IPS-15b (cell line): ENCODE data around the gene PHKA1.
"Not testable (repeated sequence)": the region's sequence is repeated elsewhere in the genome, so short reads cannot be mapped to it uniquely, and the experiment has no call there.

Experiments
- H3K27me3 ChIP-seq: one replicate; pipeline ENCODE4 v1.6.1; 2013; ENCODE audit warnings: low read length; ENCODE audit not compliant: control insufficient read depth, insufficient read depth
- H3K36me3 ChIP-seq: one replicate; pipeline ENCODE4 v1.6.1; 2013; ENCODE audit warnings: low read length; ENCODE audit not compliant: control insufficient read depth, insufficient read depth
- H3K4me1 ChIP-seq: one replicate; pipeline ENCODE4 v1.6.1; 2013; ENCODE audit warnings: mild to moderate bottlenecking, low read length; ENCODE audit not compliant: control insufficient read depth, insufficient read depth
- H3K4me3 ChIP-seq: one replicate; pipeline ENCODE4 v1.5.1; 2013; ENCODE audit warnings: low read depth, low read length
- H3K9ac ChIP-seq: one replicate; pipeline ENCODE4 v1.6.1; 2013; ENCODE audit warnings: low read depth, mild to moderate bottlenecking, low read length
- H3K9me3 ChIP-seq: one replicate; pipeline ENCODE4 v1.6.1; 2013; ENCODE audit warnings: mild to moderate bottlenecking, low read length; ENCODE audit not compliant: control insufficient read depth, insufficient read depth

Gene PHKA1

DNA sequence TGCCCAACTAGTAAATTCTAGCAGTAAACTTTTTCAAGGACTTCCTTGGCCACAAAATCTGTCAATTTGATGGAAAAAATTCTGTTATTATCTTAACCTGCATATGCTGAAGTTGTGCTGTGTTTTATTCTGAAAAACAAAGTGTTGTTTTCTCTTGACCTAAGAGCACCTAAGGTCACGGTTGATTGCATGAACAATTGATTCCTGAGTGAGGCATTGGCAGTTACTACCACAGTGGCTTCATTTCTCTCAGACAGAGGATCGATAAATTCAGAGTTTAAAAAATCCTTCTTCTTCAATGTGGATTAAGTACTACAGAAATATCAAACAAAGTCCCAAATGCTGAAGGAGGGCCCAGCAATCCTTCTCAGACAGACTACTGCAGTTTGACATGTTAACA, 147.7 kb downstream of the PHKA1 start:
- no peaks in the 10 kb centered on the region for H3K4me1 ChIP-seq
- H3K9me3 ChIP-seq: no peaks in the 10 kb centered on the region
- H3K4me3 ChIP-seq: no peak overlapping the region
- no peaks in the 10 kb centered on the region for H3K36me3 ChIP-seq
- no peak overlapping the region for H3K9ac ChIP-seq
- no peaks in the 10 kb centered on the region for H3K27me3 ChIP-seq

DNA sequence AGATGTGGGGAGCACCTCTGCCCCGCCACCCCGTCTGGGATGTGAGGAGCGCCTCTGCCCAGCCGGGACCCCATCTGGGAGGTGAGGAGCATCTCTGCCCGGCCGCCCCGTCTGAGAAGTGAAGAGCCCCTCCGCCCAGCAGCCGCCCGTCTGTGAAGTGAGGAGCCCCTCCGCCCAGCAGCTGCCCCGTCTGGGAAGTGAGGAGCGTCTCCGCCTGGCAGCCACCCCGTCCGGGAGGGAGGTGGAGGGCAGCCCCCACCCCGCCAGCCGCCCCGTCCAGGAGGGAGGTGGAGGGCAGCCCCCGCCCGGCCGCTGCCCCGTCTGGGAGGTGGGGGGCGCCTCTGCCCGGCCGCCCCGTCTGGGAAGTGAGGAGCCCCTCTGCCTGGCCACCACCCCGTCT, 154.5 kb downstream of the PHKA1 start:
- not testable (repeated sequence) for H3K9ac ChIP-seq, H3K9me3 ChIP-seq, H3K4me1 ChIP-seq, H3K27me3 ChIP-seq, H3K4me3 ChIP-seq, H3K36me3 ChIP-seq

DNA sequence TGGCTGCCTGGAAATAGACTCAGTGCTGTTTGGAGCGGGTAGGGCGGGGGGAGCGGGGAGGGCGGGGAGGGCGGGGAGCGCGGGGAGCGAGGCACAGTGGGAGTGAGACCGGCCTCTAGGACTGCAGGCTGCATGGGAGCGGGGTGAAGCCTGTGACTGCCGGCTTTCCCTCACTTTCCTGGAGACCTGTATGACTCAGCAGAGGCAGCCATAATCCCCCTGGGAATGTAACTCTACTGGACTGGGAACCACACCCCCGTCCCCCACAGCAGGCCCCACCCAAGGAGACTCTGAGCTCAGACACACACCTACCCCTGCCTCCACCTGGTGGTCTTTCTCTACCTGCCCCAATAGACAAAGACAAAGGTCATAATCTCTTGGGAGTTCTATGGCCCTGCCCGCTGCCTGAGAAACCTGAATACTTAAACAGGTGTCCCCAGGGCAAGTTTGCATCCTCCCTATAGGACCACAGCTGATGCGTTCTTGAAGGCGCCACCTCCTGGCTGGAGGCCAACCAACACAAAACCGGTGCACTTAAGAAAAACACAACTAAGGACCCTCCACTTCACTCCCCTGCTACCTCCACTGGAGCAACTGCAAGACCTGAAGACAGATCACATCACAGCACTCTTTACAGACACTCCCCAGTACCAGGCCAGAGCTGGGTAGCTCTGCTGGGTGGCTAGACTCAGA, 159.5 kb downstream of the PHKA1 start:
- no peaks in the 10 kb centered on the region for H3K9me3 ChIP-seq
- no peaks in the 10 kb centered on the region for H3K36me3 ChIP-seq
- peak overlapping the region; percentile 55 for H3K4me3 ChIP-seq
- no peaks in the 10 kb centered on the region for H3K27me3 ChIP-seq
- no peaks in the 10 kb centered on the region for H3K4me1 ChIP-seq
- H3K9ac ChIP-seq: no peak overlapping the region

DNA sequence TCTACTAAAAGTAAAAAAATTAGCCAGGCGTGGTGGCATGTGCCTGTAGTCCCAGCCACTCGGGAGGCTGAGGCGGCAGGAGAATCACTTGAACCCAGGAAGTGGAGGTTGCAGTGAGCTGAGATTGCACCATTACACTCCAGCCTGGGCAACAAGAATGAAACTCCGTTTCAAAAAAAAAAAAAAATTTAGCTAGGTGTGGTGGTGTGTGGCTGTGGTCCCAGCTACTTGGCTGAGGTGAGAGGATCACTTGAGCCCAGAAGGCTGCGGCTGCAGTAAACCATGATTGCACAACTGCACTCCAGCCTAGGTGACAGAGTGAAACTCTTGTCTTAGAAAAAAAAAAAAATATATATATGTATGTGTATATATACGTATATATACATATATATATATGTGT, 161.7 kb downstream of the PHKA1 start:
- not testable (repeated sequence) for H3K36me3 ChIP-seq, H3K9ac ChIP-seq, H3K9me3 ChIP-seq, H3K4me3 ChIP-seq, H3K4me1 ChIP-seq, H3K27me3 ChIP-seq

DNA sequence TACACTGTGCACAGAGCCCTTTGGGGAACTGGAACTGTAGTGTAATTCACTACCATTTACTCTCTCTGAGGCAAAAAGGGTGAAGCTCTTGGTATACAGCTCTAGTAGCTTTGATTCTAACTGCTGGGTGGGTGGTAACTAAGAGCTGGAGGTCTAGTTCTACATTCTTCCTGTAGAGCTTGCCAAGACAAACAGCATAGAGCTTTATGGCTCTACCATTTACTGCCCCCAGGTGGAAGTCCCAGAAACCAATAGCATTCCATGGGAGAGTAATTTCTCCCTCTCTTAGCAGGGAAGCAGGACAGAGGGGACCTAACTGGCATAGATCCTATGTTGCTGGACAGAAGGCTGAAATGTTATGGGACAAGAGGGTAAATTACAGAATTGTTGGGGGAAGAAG, 168.1 kb downstream of the PHKA1 start:
- Histone ChIP-seq H3K9me3 (no peaks in the 10 kb centered on the region), H3K4me3 (no peak overlapping the region), H3K4me1 (no peaks in the 10 kb centered on the region), H3K9ac (no peak overlapping the region), H3K27me3 (no peaks in the 10 kb centered on the region), H3K36me3 (no peaks in the 10 kb centered on the region)

DNA sequence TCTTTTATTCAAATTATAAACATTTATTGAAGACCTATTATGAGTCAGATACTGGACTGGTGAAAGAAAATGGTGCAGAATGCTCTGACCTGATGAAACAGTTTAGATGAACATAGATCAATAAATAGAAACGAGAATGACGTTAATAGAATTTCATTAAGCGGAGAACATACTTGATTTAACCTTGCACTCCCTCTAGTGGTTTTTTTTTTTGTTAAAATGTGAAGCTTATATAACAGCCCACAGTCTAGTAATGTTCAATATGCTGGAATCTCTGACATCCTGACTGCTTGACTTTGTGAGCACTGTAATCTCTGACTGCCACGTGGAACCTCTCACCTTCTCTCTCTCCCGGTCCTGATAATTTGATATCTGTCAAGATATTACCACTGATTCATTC, 173.8 kb downstream of the PHKA1 start:
- H3K9me3 ChIP-seq: no peaks in the 10 kb centered on the region
- no peaks in the 10 kb centered on the region for H3K4me1 ChIP-seq
- H3K4me3 ChIP-seq: no peak overlapping the region
- H3K36me3 ChIP-seq: no peaks in the 10 kb centered on the region
- H3K27me3 ChIP-seq: no peaks in the 10 kb centered on the region
- H3K9ac ChIP-seq: no peak overlapping the region

DNA sequence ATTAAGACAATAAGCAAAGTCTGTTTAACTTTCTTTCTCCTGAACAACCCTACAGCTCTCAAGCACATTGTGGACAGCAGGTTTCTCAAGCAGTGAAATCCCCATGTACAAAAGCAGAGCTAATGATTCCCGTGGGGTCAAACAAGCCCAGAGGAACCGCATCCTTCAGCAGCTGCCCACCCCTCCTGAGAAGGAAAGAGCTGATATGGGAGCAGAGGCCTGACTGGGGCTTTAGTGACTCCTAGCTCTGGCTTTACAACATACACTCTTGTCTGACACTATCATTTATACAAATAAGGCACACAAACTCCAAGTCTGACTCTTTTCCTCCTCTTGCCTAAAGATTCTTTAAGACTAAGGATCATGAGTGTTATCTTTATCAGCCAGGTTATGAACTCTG, 174.3 kb downstream of the PHKA1 start:
- H3K27me3 ChIP-seq: no peaks in the 10 kb centered on the region
- H3K4me3 ChIP-seq: no peak overlapping the region
- no peaks in the 10 kb centered on the region for H3K36me3 ChIP-seq
- H3K9ac ChIP-seq: no peak overlapping the region
- no peaks in the 10 kb centered on the region for H3K4me1 ChIP-seq
- H3K9me3 ChIP-seq: peaks cover 3% of the 10 kb centered on the region

DNA sequence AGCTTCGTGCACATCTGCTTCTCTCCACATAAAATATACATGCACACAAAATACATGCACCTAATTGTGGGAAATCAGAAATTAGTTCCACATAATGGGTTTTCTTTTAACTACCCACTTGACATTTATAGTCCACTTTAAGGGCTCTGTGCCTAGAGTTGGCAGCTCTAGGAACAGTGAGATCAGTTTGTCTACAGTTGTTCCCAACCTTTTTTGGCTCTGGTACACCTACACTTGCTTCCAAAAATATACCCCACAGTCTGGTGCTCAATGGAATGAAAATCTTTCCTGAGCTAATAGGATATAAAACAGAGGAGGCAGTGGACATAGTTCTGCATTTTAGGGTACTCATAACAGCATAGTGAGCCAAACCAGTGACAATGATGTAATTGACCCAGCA, 177.6 kb downstream of the PHKA1 start:
- H3K4me1 ChIP-seq: no peaks in the 10 kb centered on the region
- no peaks in the 10 kb centered on the region for H3K36me3 ChIP-seq
- H3K27me3 ChIP-seq: no peaks in the 10 kb centered on the region
- H3K9me3 ChIP-seq: peaks cover 3% of the 10 kb centered on the region
- H3K4me3 ChIP-seq: no peak overlapping the region
- no peak overlapping the region for H3K9ac ChIP-seq

DNA sequence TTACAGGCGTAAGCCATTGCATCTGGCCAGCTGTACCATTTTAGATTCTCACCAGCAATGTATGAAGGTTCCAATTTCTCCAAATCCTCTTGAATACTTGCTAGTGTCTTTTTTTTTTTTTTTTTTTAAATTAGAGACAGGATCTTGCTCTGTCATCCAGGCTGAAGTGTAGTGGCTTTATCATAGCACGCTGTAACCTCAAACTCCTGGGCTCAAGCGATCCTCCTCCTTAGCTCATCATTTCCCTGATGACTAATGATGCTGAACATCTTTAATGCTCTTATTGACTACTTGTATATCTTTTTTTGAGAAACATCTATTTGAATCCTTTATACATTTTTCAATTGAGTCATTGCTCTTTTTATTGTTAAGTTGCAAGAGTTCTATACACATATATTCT, 181.7 kb downstream of the PHKA1 start:
- no peaks in the 10 kb centered on the region for H3K27me3 ChIP-seq
- H3K4me3 ChIP-seq: no peak overlapping the region

More for the DNA sequence above, 181.7 kb downstream of the PHKA1 start:
- Histone ChIP-seq H3K9me3 (peaks cover 3% of the 10 kb centered on the region), H3K36me3 (no peaks in the 10 kb centered on the region), H3K9ac (no peak overlapping the region), H3K4me1 (no peaks in the 10 kb centered on the region)
